Glutamatergic neuron (in vitro differentiated cells): ENCODE data around the gene PPP1R12B. TPM values are rescaled to one million over a fixed set of nuclear protein-coding genes. Genes with fewer than 3 reads are reported as not detected.
"Not testable (repeated sequence)": the region's sequence is repeated elsewhere in the genome, so short reads cannot be mapped to it uniquely, and the experiment has no call there.

Source experiments
- DNase-seq: peaks from one replicate; pipeline ENCODE4 v3.0.0; 2022
- H3K27ac Mint-ChIP-seq: one replicate; pipeline ENCODE4 v1.8.0; 2020; ENCODE audit warnings: mild to moderate bottlenecking, mixed read lengths, inconsistent platforms; ENCODE audit not compliant: unreplicated experiment
- H3K27me3 Mint-ChIP-seq: one replicate; pipeline ENCODE4 v1.8.0; 2020; ENCODE audit warnings: mild to moderate bottlenecking, moderate library complexity, mixed read lengths, inconsistent platforms; ENCODE audit not compliant: unreplicated experiment
- H3K36me3 Mint-ChIP-seq: one replicate; pipeline ENCODE4 v1.8.0; 2020; ENCODE audit warnings: mild to moderate bottlenecking, mixed read lengths, inconsistent platforms; ENCODE audit not compliant: unreplicated experiment
- H3K4me1 Mint-ChIP-seq: one replicate; pipeline ENCODE4 v1.8.0; 2020; ENCODE audit warnings: mild to moderate bottlenecking, low read depth, mixed read lengths, inconsistent platforms; ENCODE audit not compliant: unreplicated experiment
- H3K4me3 Mint-ChIP-seq: one replicate; pipeline ENCODE4 v1.8.0; 2020; ENCODE audit warnings: mild to moderate bottlenecking, mixed read lengths, inconsistent platforms; ENCODE audit not compliant: unreplicated experiment
- H3K9me3 Mint-ChIP-seq: one replicate; pipeline ENCODE4 v1.8.0; 2020; ENCODE audit warnings: mild to moderate bottlenecking, moderate library complexity, mixed read lengths, inconsistent platforms; ENCODE audit not compliant: unreplicated experiment
- CTCF ChIP-seq: fragments of 200-600 bp; sonication (generic); IDR thresholded peaks from one replicate; pipeline ENCODE4 v1.5.0; 2021; ENCODE audit not compliant: partially characterized antibody, unreplicated experiment
- total RNA-seq: library from RNA; stranded (reverse); fragmentation: NEBNext Ultra II Directional; extraction: Animal tissue kit (Norgen Biotek cat#: 25700); gene quantifications from one replicate; pipeline ENCODE4 v1.2.1, GENCODE V29; 2021; ENCODE audit not compliant: unreplicated experiment

The PPP1R12B gene
- total RNA-seq, 1 donor from 2014 or later = 37.3 TPM

DNA sequence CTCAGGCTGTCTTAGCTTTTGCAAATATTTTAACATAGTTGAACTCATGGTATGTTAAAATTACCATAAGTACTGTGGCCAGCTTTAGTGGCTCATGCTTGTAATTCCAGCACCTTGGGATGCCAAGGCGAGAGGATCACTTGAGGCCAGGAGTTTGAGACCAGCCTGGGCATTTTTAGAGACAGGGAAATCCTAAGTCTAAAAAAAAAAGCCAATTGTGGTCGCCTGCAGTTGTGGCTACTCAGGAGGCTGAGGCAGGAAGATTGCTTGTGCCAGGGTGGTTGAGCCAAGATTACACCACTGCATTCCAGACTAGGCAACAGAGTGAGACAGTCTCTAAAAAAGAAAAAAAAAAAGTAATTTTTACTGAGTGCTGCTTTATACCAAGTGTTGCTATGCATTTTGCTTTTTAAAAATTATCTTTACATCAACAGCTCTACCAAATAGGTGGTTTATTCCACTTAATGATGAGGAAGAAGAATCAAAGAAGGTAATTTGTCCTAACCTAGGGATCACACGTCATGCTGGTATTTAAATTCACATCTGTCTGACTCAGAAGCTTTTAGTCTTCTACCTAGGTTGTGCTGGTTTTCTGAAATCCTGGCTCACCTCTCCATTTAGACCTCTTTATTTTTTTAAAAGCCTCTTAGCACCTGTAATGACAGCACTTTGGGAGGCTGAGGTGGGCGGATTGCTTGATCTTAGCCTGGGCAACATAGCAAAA is 16.8 kb downstream of the PPP1R12B start:
- Mint-ChIP-seq H3K4me3 (no peak overlapping the region), H3K9me3 (peaks cover 3% of the 10 kb centered on the region), H3K27ac (no peak overlapping the region), H3K4me1 (peaks cover 15% of the 10 kb centered on the region), H3K36me3 (no peaks in the 10 kb centered on the region), H3K27me3 (peaks cover 2% of the 10 kb centered on the region)
- no peak for DNase-seq
- TF ChIP-seq CTCF = no peak

- Mint-ChIP-seq H3K36me3 (no peaks in the 10 kb centered on the region), H3K9me3 (peaks cover 3% of the 10 kb centered on the region), H3K27me3 (peaks cover 2% of the 10 kb centered on the region), H3K4me3 (no peak overlapping the region), H3K4me1 (peaks cover 8% of the 10 kb centered on the region), H3K27ac (peak overlapping the region; percentile 9)
- DNase-seq = no peak
- TF ChIP-seq CTCF = no peak
Measured at GRCh38 chr1:202367271-202367670, 18.8 kb downstream of the PPP1R12B start.

- not testable (repeated sequence) for H3K36me3 Mint-ChIP-seq, H3K4me1 Mint-ChIP-seq, H3K27ac Mint-ChIP-seq, H3K4me3 Mint-ChIP-seq, H3K27me3 Mint-ChIP-seq, H3K9me3 Mint-ChIP-seq, DNase-seq
Measured at GRCh38 chr1:202370906-202371305, 22.4 kb downstream of the PPP1R12B start.

- Mint-ChIP-seq H3K27ac (no peak overlapping the region), H3K4me1 (peaks cover 4% of the 10 kb centered on the region), H3K4me3 (no peak overlapping the region), H3K36me3 (no peaks in the 10 kb centered on the region), H3K9me3 (peaks cover 3% of the 10 kb centered on the region), H3K27me3 (no peaks in the 10 kb centered on the region)
- DNase-seq = no peak
- no peak for TF ChIP-seq CTCF
Measured at GRCh38 chr1:202374099-202374498, 25.6 kb downstream of the PPP1R12B start.

DNA sequence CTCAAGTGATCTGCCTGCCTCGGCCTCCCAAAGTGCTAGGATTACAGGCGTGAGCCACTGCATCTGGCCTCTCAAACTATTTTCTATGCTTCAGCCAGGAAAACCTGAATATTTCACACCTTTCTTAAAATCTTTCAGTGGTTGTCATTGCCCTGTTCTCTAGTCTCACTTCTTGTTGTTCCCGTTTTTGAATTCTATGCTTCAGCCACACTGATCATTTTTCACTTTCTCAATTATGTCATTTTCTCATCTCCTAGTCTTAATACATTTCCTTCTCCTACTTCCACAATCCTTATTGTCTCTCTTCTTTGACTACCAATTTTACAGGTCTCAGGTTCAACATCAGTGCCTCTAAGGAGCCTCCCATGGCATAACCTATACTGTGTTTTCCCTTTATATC is 26.7 kb downstream of the PPP1R12B start:
- not testable (repeated sequence) for H3K27ac Mint-ChIP-seq, H3K27me3 Mint-ChIP-seq, H3K4me1 Mint-ChIP-seq, H3K9me3 Mint-ChIP-seq, H3K4me3 Mint-ChIP-seq, H3K36me3 Mint-ChIP-seq, DNase-seq

DNA sequence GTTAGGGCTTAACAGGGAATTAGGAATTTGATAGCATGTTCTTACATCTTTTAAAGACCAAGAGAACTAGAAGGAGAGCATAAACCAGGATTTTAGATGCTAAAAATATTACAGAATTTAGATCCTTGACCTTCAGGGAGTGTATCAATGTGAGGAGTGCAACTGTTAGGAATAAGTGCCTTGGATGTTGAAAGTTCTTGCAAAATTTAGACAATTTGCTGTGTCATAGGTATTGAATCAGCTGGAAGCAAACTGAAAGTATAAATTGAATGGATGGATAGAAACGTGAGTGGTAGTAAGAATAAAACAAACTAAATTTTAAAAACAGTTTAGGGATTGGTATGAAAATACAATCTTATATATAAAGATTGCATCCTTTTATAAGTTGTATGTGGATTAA is 27.7 kb downstream of the PPP1R12B start:
- no peak for DNase-seq
- no peak for TF ChIP-seq CTCF
- no peaks in the 10 kb centered on the region for H3K9me3 Mint-ChIP-seq
- H3K27me3 Mint-ChIP-seq = peaks cover 1% of the 10 kb centered on the region
- no peak overlapping the region for H3K27ac Mint-ChIP-seq
- peaks cover 10% of the 10 kb centered on the region for H3K4me1 Mint-ChIP-seq
- H3K36me3 Mint-ChIP-seq = no peaks in the 10 kb centered on the region
- no peak overlapping the region for H3K4me3 Mint-ChIP-seq

DNA sequence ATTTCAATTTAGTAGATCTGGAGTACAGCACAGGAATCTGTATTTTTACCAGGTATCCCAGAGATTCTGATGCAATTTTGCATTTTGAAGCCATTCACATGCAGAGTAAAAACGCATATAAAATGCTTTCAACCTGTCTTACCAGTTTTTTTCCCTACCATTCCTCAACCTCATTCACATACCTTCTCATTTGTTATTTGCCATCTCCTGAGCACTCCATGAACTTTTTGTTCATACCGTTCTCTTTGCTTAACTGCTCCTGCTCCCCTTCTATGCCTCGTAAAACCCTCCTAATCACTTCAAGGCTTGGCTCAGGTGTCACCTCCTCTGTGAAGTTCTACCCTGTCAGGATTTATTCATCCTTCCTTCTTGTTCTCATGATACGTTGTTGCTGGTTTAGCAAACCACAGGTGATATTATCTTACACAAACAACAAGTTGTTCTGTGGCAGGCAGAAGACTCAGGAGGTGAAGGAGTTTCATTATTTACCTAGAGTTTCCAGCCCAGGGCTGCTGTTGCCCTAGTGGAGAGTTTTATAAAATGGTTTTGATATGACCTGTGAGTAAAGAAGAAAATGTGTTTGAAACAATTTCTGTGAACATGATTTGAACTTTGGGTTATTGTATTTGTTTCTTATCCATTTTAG is 31.5 kb downstream of the PPP1R12B start:
- not testable (repeated sequence) for H3K27me3 Mint-ChIP-seq, H3K36me3 Mint-ChIP-seq, H3K4me3 Mint-ChIP-seq, H3K4me1 Mint-ChIP-seq, H3K27ac Mint-ChIP-seq, H3K9me3 Mint-ChIP-seq, DNase-seq

DNA sequence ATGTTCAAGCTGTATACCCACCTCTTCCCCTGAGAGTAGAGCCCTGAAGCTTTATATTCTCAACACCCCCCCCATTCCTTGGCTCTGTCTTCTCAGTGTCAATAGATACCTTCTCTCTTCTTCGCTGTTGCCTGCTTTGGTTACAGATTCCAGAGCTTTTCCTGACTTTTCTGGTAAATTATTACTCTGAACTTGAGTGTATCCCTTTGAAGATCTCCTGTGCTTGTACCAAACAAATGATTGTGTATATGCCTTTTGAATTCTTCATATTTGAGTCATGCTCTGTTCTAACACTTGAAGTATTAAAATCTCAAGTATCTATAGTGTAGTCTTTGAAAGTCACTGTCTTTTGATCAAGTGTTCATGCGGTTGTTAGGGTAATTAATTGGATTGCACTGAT is 32.0 kb downstream of the PPP1R12B start:
- not testable (repeated sequence) for H3K36me3 Mint-ChIP-seq, H3K9me3 Mint-ChIP-seq, DNase-seq, H3K27ac Mint-ChIP-seq, H3K27me3 Mint-ChIP-seq, H3K4me3 Mint-ChIP-seq, H3K4me1 Mint-ChIP-seq
